HG03280 (cell line): ENCODE results near the gene AKR1C8.
"Not testable (repeated sequence)": the region's sequence is repeated elsewhere in the genome, so short reads cannot be mapped to it uniquely, and the experiment has no call there.

Source experiments
- ATAC-seq: cut with Tn5 transposase; IDR thresholded peaks from one replicate; pipeline ENCODE4 v1.9.1; 2021; ENCODE audit warnings: mild to moderate bottlenecking, moderate library complexity; ENCODE audit not compliant: unreplicated experiment

Gene AKR1C8

DNA sequence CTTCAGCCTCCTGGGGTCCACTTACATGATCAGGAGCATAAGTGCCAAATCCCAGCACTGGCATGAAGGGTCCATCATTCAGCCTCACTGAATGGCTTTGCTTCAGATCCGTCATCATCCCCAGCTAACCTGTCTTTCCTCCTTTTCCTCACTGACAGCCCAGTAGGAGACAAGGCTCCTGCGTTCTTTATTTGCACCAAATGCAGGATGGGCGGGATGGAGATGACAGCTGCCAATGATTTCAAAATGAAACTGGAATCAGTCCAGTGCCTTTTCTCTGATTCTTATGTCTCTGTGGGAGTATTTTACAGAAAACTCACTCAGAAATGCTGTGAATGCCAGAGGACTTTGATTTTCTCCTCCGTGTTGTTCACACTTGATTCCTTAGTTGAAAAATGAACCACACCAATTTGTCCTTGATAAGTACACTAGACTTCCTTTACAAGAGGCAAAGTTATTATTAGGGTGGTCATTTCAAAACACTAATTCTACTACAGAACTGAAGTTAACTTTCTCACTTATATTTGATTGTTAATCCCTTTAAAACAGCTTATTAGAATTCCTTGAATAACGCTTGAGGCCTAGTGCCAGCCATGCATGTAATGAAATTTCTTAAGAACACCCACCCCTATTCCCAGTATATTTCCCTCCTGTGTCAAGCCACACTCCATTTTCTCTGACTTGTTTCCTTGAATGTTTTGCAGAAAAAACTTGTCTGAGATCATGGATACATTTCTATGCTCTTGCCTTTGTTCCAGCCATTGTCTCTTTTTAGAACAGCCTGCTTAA, at the start of gene AKR1C8:
Gene AKR1C8 (minus strand): TSS at position 164 of the 789 bp plus-strand sequence. CDS start 46 bp downstream, at position 118.
- ATAC-seq, result no peak

DNA sequence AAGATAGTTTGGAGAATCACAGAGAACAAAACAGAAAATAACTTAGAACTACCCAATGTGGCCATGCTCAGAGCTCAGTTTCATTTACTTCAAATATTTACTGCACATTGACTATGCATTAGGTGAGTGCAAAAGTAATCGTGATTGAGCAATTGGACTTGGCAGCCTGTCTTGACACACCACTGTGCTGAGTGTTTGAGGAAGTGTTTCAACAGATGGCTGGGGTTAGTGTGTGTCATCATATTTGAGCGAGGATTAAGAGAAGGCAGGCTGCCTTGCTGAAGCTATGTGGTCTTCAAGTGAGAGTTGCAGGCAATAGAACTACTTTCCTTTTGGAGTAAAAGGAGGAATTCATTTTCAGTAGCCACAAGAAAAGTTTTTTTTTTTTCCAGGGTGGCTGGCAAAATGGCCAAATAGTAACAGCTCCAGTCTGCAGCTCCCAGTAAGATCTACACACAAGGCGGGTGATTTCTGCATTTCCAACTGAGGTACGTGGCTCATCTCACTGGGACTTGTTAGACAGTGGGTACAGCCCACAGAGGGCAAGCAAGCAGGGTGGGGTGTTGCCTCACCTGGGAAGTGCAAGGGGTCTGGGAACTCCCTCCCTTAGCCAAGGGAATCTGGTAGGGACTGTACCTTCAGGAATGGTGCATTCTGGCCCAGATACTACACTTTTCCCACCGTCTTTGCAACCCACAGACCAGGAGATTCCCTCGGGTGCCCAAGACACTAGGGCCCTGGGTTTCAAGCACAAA, 49.3 kb upstream of the AKR1C8 start:
- no peak for ATAC-seq

DNA sequence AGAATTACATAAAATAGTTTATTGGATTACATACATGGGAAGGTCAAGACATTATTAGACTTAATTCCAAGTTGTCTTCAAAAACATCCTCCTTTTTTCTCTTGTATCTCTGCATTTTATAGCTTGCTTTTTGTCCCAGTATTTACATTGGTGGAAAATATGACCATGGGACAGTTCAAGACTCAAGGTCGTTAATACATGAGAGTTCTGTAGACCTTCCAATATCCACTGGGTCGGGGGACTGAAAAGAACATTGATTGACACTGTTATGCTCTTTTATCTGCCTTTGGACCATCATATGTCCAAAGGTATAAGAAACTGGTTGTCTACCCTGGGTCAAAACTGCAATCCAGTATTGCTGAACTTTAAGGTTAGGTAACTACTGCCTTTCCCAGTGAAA, 48.4 kb upstream of the AKR1C8 start:
- no peak for ATAC-seq

DNA sequence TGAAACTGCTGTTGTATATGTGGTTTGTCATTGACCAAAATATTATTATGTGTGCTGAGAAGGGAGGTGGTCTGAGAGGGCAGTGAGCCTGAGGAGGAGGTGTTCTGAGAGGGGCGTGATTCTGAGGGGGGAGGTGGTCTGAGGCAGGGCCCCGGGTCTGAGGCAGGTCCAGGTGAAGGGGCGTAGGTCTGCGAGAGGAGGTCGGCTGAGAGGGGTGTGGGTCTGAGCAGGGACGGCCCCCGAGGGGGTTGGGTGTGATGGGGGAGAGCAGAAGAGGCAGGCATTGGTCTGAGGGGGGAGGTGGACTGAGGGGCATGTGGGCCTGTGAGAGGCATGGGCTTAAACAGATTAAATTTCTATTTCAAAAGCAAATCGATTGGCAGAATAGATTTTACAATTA, 44.1 kb upstream of the AKR1C8 start:
- ATAC-seq, result no peak

DNA sequence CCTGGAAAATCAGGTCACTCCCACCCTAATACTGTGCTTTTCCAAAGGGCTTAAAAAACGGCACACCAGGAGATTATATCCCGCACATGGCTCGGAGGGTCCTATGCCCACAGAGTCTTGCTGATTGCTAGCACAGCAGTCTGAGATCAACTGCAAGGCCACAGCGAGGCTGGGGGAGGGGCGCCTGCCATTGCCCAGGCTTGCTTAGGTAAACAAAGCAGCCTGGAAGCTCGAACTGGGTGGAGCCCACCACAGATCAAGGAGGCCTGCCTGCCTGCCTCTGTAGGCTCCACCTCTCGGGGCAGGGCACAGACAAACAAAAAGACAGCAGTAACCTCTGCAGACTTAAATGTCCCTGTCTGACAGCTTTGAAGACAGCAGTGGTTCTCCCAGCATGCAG, 38.0 kb upstream of the AKR1C8 start:
- not testable (repeated sequence) for ATAC-seq

DNA sequence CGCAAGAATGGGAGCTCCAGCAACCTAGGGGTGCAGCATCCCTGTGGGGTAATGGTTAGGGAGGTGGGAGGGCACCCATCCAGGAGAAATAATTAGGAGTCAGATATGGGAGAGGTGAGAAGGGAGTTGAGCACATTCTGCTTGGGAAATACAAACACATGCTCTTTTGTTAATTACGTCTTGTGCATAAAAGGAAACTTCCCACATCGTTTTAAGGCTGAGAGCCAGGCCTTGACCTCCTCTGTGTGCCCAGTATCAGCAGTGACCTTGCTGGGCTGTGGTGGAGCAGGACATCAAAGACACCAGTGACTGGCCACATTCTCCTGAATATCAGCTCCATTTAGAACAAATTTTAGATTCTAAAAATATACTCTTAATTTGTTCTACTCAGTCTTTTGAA, 34.3 kb upstream of the AKR1C8 start:
- ATAC-seq, result no peak

DNA sequence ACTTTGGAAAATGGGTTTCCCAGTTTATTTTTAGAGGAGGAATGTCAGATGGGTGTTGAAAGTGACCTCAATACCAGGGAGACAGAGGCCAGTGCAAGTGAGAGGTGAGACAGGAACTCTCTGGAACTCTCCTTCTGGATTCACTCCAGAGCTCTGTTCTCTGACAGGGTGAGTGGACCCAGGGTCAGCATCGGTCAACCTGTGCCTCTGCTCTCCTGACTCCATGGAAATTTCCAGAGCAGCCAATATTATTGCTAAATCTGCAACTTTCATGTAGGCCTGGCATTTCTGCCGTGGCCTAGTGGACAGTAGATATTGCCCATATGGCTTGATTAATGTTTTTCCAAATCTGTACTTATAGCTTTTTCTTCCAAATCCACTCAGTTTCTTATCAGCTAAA, 31.9 kb upstream of the AKR1C8 start:
- ATAC-seq, result no peak

DNA sequence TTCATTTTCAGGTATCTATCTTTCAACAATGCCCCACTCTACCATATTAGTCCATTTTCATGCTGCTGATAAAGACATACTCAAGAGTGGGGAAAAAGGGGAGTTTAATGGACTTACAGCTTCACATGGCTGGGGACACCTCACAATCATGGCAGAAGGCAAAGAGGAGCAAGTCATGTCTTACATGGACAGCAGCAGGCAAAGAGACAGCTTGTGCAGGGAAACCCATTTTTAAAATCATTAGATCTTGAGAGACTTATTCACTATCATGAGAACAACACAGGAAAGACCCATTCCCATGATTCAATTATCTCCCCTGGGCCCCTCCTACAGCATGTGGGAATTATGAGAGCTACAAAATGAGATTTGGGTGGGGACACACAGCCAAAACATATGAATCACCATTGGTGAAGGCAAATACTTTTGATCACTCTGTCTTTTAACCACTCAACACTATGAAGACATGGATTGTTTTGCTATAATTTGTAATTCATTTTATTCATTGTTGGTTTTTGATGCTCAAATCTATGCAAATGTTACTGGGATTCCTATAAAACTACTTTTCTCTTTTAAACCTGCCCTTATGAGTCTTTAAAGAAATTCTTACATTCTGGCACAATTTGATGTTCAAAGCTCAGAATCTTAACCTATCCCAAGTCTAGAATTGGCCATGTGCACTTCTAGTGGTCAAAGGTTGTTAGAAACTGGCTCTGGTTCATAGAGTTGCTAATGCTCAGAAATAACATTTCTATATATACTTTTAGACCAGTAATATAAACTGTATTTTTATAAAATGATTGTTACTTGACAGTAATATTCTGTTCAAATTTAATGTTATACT, 27.0 kb upstream of the AKR1C8 start:
- no peak for ATAC-seq

DNA sequence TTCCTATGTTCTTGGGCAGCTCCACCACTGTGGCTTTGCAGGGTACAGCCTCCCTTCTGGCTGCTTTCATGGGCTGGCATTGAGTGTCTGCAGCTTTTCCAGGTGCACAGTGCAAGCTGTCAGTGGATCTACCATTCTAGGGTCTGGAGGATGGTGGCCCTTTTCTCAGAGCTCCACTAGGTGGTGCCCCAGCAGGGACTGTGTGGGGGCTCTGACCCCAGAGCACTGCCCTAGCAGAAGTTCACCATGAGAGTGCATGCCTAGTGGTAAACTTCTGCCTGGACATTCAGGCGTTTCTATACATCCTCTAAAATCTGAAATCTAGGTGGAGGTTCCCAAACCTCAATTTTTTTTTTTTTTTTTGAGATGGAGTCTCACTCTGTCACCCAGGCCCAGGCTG, 25.3 kb upstream of the AKR1C8 start:
- not testable (repeated sequence) for ATAC-seq

DNA sequence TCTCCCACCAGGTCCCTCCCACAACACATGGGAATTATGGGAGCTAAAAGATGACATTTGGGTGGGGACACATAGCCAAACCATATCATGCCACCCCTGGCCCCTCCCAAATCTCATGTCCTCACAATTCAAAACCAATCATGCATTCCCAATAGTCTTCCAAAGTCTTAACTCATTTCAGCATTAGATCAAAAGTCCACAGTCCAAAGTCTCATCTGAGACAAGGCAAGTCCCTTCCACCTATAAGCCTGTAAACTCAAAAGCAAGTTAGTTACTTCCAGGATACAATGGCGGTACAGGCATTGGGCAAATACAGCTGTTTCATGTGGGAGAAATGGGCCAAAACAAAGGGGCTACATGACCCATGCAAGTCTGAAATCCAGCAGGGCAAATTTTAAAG, 24.8 kb upstream of the AKR1C8 start:
- not testable (repeated sequence) for ATAC-seq

DNA sequence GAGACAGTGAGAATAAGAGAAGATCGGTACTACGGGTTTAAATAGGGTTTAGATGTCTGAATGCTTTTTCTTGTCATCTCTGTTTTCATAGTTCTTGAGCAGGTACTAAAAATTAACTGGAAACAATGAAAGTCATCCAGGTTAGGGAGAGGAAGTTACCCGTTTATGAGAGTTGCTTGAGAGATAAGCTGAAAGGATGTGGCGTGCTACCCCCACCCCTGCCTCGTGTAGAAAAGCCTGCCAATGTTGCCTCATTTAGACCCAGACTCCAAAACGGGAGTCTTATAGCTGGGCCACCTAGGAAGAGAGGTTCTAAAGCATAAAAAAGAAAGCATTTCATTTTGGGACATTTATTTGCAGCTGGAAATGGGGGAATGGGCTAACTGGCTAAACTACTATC, 21.8 kb upstream of the AKR1C8 start:
- ATAC-seq, result no peak

DNA sequence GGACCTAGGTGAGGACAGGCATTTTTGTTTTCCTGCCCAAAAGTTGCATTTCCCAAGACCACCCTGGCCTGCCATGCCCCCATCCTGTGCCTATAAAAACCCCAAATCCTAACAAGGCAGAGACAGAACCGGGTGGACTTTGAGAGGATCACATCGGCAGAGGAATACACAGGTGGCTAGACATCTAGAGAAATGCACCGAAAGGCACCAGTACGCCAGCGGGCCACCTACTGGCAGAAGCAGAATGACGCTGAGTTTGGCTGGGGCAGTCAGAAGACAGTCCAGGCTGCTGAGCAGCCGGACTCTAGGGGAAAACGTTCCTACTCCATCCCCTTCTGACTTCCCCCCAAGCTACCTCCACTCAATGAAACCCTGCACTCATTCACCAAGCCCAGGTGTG, 14.4 kb upstream of the AKR1C8 start:
- no peak for ATAC-seq

DNA sequence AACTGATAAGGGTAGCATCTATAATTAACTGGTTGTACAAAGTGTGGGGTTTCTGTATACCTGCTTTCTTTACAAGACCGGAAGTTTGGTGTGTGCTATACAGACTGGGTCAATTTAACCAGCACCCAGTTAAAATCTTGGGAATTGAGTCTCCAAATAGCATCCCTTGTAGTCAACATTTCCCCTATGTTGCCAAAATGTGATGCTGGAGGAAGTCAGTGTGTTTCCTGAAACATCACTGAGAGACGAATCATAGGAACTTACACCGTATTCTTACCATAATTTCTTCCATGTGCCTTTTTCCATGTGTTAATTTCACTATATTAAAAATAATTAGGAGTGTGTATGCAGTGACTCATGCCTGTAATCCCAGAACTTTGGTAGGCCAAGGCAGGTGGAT, 13.4 kb upstream of the AKR1C8 start:
- ATAC-seq, result no peak

DNA sequence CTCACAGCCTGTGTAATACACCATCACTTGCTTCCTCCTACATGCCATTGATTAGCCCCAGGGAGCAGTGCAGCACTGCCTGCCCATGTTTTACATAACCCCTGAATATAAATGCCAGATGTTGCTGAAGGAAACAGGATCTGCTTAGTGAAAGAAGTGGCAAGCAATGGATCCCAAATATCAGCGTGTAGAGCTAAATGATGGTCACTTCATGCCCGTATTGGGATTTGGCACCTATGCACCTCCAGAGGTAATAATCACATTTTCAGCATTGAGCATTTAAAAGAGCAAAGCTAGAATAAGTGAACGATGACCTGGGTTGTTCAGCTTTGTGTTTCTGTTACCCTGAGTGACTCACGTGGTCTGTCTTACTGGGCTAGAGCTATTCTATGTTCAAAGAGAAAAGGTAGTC, 11.8 kb upstream of the AKR1C8 start, which contains the start of gene AKR1C4:
Gene AKR1C4 (plus strand): TSS at position 136 of the 412 bp plus-strand sequence. CDS start 31 bp downstream, at position 167.
- ATAC-seq, result no peak

DNA sequence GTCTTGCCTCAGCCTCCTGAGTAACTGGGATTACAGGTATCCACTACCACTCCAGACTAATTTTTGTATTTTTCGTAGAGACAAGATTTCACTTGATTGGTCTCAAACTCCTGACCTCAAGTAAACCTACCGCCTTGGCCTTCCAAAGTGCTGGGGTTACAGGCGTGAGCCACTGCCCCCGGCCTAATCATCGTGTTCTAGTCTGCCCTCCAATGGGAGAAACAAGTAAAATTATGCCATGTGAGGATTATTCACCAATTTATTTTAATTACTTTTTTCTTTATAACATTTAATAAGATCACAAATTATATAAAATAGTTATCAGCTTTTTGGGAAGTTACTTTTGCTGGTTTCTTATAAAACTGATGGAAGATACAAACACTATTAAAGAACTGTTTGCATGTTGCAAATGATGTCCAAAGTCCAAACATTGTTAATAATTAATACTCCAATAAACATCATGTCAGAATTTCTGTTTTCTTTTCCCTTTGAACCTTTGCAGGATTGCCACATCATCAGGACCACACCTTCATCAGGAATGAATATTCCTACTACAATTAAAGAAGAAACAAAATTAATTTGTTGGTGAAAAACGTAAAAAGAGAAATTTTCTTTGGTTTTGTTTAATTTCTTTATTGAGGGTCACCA, 10.9 kb upstream of the AKR1C8 start:
- no peak for ATAC-seq

DNA sequence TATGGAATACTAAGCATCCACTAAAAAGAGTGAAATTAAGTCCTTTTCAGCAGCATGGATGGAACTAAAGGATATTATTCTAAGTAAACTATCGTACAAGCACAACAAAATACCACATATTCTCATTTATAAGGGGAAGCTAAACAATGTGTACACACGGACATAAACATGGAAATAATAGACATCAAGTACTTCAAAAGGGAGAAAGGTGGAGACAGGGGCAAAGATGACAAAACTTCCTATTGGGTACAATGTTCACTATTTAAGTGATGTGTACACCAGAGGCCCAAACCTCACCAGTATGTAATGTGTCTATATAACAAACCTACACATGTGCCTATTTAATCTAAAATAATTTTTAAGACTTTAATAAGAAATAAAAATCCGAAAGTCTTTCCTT, 9.5 kb upstream of the AKR1C8 start:
- ATAC-seq, result no peak

DNA sequence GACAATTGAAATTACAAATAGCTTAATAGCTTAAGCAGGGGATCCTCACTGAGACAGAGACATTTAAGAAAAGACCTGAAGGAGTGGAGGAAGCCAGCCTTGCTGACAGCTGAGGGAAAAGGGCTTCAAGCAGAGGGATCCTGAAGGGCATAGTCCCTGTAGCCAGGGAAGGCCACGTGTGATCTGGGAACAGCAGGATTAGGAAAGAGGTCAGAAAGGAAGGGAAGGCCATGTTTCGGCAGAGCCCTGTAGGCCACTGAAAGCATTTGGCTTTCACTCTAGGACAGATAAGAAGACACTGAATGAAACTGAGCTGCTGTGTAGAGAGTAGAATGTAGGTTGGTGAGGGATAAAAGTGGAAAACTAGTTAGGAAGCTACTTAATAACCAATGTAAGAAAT, 3.4 kb upstream of the AKR1C8 start:
- no peak for ATAC-seq

DNA sequence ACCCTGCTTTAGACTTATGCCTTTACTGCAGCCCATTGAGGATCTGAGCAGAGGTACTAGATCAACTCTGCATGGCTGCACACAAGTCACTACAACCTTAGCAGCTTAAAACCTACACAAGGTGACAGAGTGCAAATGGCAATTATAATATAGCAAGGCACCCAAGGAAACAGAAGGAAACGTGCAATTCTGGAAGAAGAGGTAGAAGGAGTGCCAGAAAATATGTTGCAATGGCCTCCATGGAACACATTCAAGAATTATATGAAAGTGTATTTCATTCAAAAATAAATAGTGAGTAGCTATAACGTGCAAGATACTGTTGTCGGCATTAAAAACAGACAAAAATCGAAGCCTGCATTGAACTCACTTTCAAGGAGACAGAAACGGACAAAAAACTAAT, 2.9 kb upstream of the AKR1C8 start:
- ATAC-seq, result no peak

DNA sequence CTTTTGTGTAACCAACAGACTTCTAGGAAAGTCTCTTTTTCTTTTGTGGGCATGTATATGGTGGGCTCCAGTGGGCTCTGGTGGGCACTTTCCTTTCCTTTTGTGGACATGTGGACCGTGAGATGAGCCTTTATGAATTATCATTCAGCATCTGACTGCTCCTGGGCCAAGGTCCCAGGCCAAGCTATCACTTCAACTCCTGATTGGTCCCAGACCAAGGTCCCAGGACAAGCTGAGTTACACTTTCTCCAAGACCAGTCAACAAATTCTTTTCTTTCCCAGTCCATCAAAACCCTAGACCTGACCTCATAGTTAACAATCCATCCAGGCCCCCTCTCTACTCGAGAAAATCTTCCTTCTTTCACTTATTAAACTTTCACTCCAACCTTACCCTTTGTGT, 1.0 kb downstream of the AKR1C8 start:
- ATAC-seq, result no peak

DNA sequence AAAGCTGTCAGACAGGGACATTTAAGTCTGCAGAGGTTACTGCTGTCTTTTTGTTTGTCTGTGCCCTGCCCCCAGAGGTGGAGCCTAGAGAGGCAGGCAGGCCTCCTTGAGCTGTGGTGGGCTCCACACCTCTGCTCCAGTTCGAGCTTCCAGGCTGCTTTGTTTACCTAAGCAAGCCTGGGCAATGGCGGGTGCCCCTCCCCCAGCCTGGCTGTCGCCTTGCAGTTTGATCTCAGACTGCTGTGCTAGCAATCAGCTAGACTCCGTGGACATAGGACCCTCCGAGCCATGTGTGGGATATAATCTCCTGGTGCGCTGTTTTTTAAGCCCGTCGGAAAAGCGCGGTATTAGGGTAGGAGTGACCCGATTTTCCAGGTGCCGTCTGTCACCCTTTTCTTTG, 4.4 kb downstream of the AKR1C8 start:
- ATAC-seq, result not testable (repeated sequence)

DNA sequence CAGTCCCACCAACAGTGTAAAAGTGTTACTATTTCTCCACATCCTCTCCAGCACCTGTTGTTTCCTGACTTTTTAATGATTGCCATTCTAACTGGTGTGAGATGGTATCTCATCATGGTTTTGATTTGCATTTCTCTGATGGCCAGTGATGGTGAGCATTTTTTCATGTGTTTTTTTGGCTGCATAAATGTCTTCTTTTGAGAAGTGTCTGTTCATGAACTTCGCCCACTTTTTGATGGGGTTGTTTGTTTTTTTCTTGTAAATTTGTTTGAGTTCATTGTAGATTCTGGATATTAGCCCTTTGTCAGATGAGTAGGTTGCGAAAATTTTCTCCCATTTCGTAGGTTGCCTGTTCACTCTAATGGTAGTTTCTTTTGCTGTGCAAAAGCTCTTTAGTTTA, 9.4 kb downstream of the AKR1C8 start:
- not testable (repeated sequence) for ATAC-seq
